ENCODE data around the gene TMEM258. TPM values are rescaled to one million over a fixed set of nuclear protein-coding genes. Genes with fewer than 3 reads are reported as not detected.

The TMEM258 gene
- total and polyA plus RNA-seq, 4 donors = 43.9 to 229 (median 163) TPM

DNA sequence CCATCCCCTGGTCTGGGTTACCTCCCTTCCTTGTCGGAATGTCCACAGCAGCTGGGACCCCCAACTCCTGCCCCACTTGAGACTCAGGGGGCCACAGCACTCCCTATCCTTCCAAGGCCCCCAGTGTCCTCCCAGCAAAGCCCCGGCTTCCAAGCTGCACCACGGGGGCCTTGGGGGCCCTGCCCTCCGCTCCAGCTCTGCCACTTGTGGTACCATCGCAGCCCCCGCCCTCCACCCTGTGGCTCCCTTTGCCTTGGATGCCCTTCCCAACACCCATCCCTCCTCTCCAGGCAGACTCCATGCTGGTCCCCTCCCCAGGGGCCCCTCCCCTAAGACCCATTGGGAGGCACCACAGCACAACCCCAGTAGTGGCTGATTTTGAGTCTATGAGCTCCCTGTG, 17.3 kb downstream of the TMEM258 start:
- Histone ChIP-seq H3K4me1 (ENCODE audit: control insufficient read depth in 5 of 5, insufficient read depth in 5 of 5, low read length in 5 of 5) (peaks cover 0 to 10% (median 3%) of the 10 kb centered on the region in 5 donors), H3K4me3 (no peak overlapping the region), H3K9ac (ENCODE audit: insufficient read depth in 1 of 2, low read length in 2 of 2) (no peak overlapping the region), H3K36me3 (ENCODE audit: control insufficient read depth in 4 of 4, insufficient read depth in 4 of 4, low read length in 4 of 4) (peaks cover 0 to 6% (median 2%) of the 10 kb centered on the region in 4 donors), H3K9me3 (ENCODE audit: control insufficient read depth in 4 of 4, insufficient read depth in 3 of 4, low read length in 3 of 4) (no peaks in the 10 kb centered on the region), H3K27ac (ENCODE audit: low read depth in 1 of 2, low read length in 1 of 2) (no peak overlapping the region), H3K27me3 (ENCODE audit: control insufficient read depth in 3 of 3, insufficient read depth in 3 of 3, low read length in 2 of 3) (no peaks in the 10 kb centered on the region)
- DNase-seq = no peak
- 97% methylated on average over 6 of the region's 6 CpGs for WGBS, 2 donors
- no peak for ATAC-seq (ENCODE audit: insufficient read depth, low FRiP score)
- no peak for TF ChIP-seq CTCF (IDR thresholded peaks at IDR 0.05; ENCODE audit: control extremely low read depth, extremely low read depth)

- no peak for DNase-seq
Measured at GRCh38 chr11:61774411-61774810, 18.0 kb downstream of the TMEM258 start.

GRCh38 chr11:61773809-61774208, 18.6 kb downstream of the TMEM258 start:
- Histone ChIP-seq H3K9ac (ENCODE audit: insufficient read depth in 1 of 2, low read length in 2 of 2) (no peak overlapping the region), H3K9me3 (ENCODE audit: control insufficient read depth in 4 of 4, insufficient read depth in 3 of 4, low read length in 3 of 4) (no peaks in the 10 kb centered on the region), H3K4me1 (ENCODE audit: control insufficient read depth in 5 of 5, insufficient read depth in 5 of 5, low read length in 5 of 5) (peaks cover 0 to 17% (median 12%) of the 10 kb centered on the region in 5 donors), H3K36me3 (ENCODE audit: control insufficient read depth in 4 of 4, insufficient read depth in 4 of 4, low read length in 4 of 4) (peaks cover 0 to 5% (median 2%) of the 10 kb centered on the region in 4 donors), H3K4me3 (no peak overlapping the region), H3K27me3 (ENCODE audit: control insufficient read depth in 3 of 3, insufficient read depth in 3 of 3, low read length in 2 of 3) (no peaks in the 10 kb centered on the region), H3K27ac (ENCODE audit: low read depth in 1 of 2, low read length in 1 of 2) (no peak overlapping the region)
- no peak for ATAC-seq (ENCODE audit: insufficient read depth, low FRiP score)
- TF ChIP-seq CTCF (IDR thresholded peaks at IDR 0.05; ENCODE audit: control extremely low read depth, extremely low read depth) = no peak
- 91 to 93% methylated on average over 18 of the region's 18 CpGs for WGBS, 2 donors
- DNase-seq = no peak

More at GRCh38 chr11:61774411-61774810, 18.0 kb downstream of the TMEM258 start:
- no peak overlapping the region for H3K4me3 ChIP-seq
- no peak for ATAC-seq (ENCODE audit: insufficient read depth, low FRiP score)
- H3K27ac ChIP-seq (ENCODE audit: low read depth in 1 of 2, low read length in 1 of 2) = no peak overlapping the region
- WGBS, 2 donors = 88 to 91% methylated on average over 12 of the region's 12 CpGs
- H3K27me3 ChIP-seq (ENCODE audit: control insufficient read depth in 3 of 3, insufficient read depth in 3 of 3, low read length in 2 of 3) = no peaks in the 10 kb centered on the region
- peaks cover 0 to 11% (median 10%) of the 10 kb centered on the region in 5 donors for H3K4me1 ChIP-seq (ENCODE audit: control insufficient read depth in 5 of 5, insufficient read depth in 5 of 5, low read length in 5 of 5)
- H3K36me3 ChIP-seq (ENCODE audit: control insufficient read depth in 4 of 4, insufficient read depth in 4 of 4, low read length in 4 of 4) = peaks cover 0 to 6% (median 2%) of the 10 kb centered on the region in 4 donors
- no peaks in the 10 kb centered on the region for H3K9me3 ChIP-seq (ENCODE audit: control insufficient read depth in 4 of 4, insufficient read depth in 3 of 4, low read length in 3 of 4)
- no peak for TF ChIP-seq CTCF (IDR thresholded peaks at IDR 0.05; ENCODE audit: control extremely low read depth, extremely low read depth)
- no peak overlapping the region for H3K9ac ChIP-seq (ENCODE audit: insufficient read depth in 1 of 2, low read length in 2 of 2)

- Histone ChIP-seq H3K27ac (ENCODE audit: low read depth in 1 of 2, low read length in 1 of 2) (no peak overlapping the region), H3K27me3 (ENCODE audit: control insufficient read depth in 3 of 3, insufficient read depth in 3 of 3, low read length in 2 of 3) (no peaks in the 10 kb centered on the region)
Measured at GRCh38 chr11:61773356-61773755, 19.0 kb downstream of the TMEM258 start.

More at GRCh38 chr11:61773356-61773755, 19.0 kb downstream of the TMEM258 start:
- H3K36me3 ChIP-seq (ENCODE audit: control insufficient read depth in 4 of 4, insufficient read depth in 4 of 4, low read length in 4 of 4) = peaks cover 0 to under 1% (median under 1%) of the 10 kb centered on the region in 4 donors
- DNase-seq (no peak), ATAC-seq (ENCODE audit: insufficient read depth, low FRiP score) (no peak)
- H3K9me3 ChIP-seq (ENCODE audit: control insufficient read depth in 4 of 4, insufficient read depth in 3 of 4, low read length in 3 of 4) = no peaks in the 10 kb centered on the region
- no peak for TF ChIP-seq CTCF (IDR thresholded peaks at IDR 0.05; ENCODE audit: control extremely low read depth, extremely low read depth)
- H3K4me3 ChIP-seq = no peak overlapping the region
- 85 to 87% methylated on average over 10 of the region's 10 CpGs for WGBS, 2 donors
- H3K9ac ChIP-seq (ENCODE audit: insufficient read depth in 1 of 2, low read length in 2 of 2) = no peak overlapping the region
- peaks cover 0 to 22% (median 12%) of the 10 kb centered on the region in 5 donors for H3K4me1 ChIP-seq (ENCODE audit: control insufficient read depth in 5 of 5, insufficient read depth in 5 of 5, low read length in 5 of 5)
